Skin of body (tissue), 2 donors: ENCODE results near the gene GALNT2. TPM values are rescaled to one million over a fixed set of nuclear protein-coding genes. Genes with fewer than 3 reads are reported as not detected.

Experiments
- DNase-seq: peaks from one replicate; lab custom pipeline; 2025; lab: John Stamatoyannopoulos, UW
- total RNA-seq: library from RNA; depleted of rRNA; stranded (reverse); fragments of >200 nt; gene quantifications from one replicate; pipeline ENCODE4 v1.2.3, GENCODE V29; 2014

GALNT2 gene
- 32.0 TPM for total RNA-seq

GRCh38 chr1:230066466-230067404, at the start of gene GALNT2:
Gene GALNT2 (plus strand): TSS chr1:230067238. CDS start chr1:230067281, 43 bp downstream.
- DNase-seq: peak; percentile 79

- DNase-seq: no peak
Measured at GRCh38 chr1:230020451-230020850, 46.6 kb upstream of the GALNT2 start.

GRCh38 chr1:230022666-230023380, 44.2 kb upstream of the GALNT2 start:
- no peak for DNase-seq

GRCh38 chr1:230025686-230026085, 41.4 kb upstream of the GALNT2 start:
- no peak for DNase-seq

- DNase-seq: no peak
Measured at GRCh38 chr1:230026139-230026538, 40.9 kb upstream of the GALNT2 start.

GRCh38 chr1:230026572-230026971, 40.5 kb upstream of the GALNT2 start:
- DNase-seq: no peak

GRCh38 chr1:230028602-230029223, 38.3 kb upstream of the GALNT2 start:
- no peak for DNase-seq

- no peak for DNase-seq
Measured at GRCh38 chr1:230029244-230029941, 37.6 kb upstream of the GALNT2 start.

GRCh38 chr1:230030122-230030821, 36.8 kb upstream of the GALNT2 start:
- no peak for DNase-seq

GRCh38 chr1:230031131-230031530, 35.9 kb upstream of the GALNT2 start:
- DNase-seq: no peak

- no peak for DNase-seq
Measured at GRCh38 chr1:230032516-230033281, 34.3 kb upstream of the GALNT2 start.

- no peak for DNase-seq
Measured at GRCh38 chr1:230037261-230037660, 29.8 kb upstream of the GALNT2 start.

GRCh38 chr1:230040440-230040839, 26.6 kb upstream of the GALNT2 start:
- no peak for DNase-seq

- no peak for DNase-seq
Measured at GRCh38 chr1:230043081-230043480, 24.0 kb upstream of the GALNT2 start.

GRCh38 chr1:230044729-230045128, 22.3 kb upstream of the GALNT2 start:
- DNase-seq: no peak

- no peak for DNase-seq
Measured at GRCh38 chr1:230047114-230047865, 19.7 kb upstream of the GALNT2 start.

- DNase-seq: no peak
Measured at GRCh38 chr1:230048322-230048721, 18.7 kb upstream of the GALNT2 start.

- no peak for DNase-seq
Measured at GRCh38 chr1:230048922-230049321, 18.1 kb upstream of the GALNT2 start.

GRCh38 chr1:230049731-230050130, 17.3 kb upstream of the GALNT2 start:
- no peak for DNase-seq
